HG03175 (cell line): ENCODE data around the gene ATP6V1D.
A peak's percentile ranks its signal among the peaks of the same experiment; 100 is the strongest.
"Not testable (repeated sequence)": the region's sequence is repeated elsewhere in the genome, so short reads cannot be mapped to it uniquely, and the experiment has no call there.

Source experiments
- ATAC-seq: cut with Tn5 transposase; IDR thresholded peaks from one replicate; pipeline ENCODE4 v1.9.1; 2021; ENCODE audit warnings: mild to moderate bottlenecking, moderate library complexity; ENCODE audit not compliant: unreplicated experiment

Gene ATP6V1D

DNA sequence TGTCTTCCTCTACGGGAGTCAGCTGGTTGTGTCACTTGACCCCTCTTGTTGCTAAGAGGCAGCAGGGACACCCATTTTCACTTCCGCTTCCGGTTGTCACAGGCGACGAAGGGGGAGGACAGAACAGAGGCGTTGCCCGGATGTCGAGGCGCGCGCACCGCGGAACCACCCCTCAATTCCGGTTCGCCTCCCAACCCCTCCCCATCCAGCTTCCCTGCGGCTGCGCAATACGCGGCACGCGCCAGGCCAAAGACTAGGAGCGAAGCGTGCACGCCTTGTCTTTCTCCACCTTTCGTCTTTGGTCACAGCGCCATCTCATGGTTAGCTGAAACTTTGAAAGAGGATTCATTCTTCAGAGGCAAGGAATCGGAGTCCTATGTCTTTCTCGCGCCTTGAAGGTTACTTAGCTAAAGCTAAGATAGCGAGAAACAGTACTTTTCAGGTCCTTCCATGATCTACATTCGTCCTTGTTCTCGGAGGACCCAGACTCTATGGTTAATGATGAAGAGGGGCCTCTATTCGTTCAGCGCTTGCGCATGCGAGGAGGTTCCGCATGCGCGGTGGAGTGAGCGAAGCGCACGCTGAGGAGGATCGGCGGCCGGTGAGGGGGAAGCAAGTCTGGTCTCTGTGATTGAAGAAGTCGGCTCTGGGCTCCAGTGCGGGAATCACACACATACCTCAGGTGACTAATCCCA lies at the start of gene ATP6V1D, which contains the start of gene EIF2S1:
Gene ATP6V1D (minus strand): TSS at position 30 of the 695 bp plus-strand sequence. CDS start 106 bp downstream, outside the sequence.
Gene EIF2S1 (plus strand): TSS at position 554 of the 695 bp plus-strand sequence. CDS start 4,440 bp downstream, outside the sequence.
- ATAC-seq = peak; percentile 90

DNA sequence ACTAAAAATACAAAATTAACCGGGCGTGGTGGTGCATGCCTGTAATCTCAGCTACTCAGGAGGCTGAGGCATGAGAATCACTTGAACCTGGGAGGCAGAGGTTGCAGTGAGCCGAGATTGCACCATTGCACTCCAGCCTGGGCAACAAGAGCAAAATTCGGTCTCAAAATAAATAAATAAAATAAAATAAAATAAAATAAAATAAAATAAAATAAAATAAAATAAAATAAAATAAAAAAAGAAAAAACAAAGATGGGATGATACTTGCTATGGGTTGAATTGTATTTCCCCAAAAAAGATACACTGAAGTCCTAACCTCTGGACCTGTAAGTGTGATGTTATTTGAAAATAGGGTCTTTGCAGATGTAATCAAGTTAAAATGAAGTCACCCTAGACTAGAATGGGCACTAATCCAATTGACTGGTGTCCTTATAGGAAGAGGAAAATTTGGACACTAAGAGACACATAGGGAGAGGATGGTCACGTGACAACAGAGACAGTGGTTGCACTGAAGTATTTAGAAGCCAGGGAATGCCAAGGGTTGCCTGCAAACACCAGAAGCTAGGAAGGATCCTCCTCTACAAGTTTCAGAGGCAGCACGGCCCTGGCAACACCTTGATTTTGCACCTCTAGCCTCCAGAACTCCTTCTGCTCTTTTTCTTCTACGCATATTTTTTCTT lies 48.7 kb upstream of the ATP6V1D start:
- not testable (repeated sequence) for ATAC-seq

DNA sequence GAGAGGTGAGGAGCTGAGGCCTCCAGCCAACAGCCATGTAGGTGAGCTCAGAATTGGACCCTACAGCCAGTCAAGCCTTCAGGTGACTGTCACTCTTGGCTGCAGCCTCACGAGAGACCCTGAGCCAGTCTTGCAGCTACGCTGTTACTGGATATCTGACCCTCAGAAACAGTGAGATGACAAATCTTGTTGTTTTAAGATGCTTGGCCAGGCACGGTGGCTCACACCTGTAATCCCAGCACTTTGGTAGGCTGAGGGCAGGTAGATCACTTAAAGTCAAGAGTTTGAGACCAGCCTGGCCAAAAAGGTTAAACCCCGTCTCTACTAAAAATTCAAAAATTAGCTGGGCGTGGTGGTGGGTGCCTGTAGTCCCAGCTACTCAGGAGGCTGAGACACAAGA lies 46.2 kb upstream of the ATP6V1D start:
- no peak for ATAC-seq

DNA sequence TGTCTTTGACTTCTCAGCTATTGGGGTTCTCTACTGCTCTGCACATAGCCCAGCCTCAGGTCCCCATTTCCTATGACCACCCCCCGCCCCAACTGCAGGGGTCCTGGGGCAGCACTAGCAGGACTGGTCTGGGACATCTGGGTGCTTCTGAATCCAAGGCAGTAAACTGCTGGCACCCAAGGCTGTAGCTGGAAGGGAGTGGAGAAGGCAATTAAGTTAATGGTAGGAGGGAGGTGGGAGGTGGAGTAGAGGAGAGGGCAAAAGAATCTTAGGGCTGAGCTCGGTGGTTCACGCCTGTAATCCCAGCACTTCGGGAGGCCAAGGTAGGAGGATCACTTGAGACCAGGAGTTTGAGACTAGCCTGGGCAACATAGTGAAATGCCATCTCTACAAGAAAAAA lies 40.8 kb upstream of the ATP6V1D start:
- no peak for ATAC-seq

DNA sequence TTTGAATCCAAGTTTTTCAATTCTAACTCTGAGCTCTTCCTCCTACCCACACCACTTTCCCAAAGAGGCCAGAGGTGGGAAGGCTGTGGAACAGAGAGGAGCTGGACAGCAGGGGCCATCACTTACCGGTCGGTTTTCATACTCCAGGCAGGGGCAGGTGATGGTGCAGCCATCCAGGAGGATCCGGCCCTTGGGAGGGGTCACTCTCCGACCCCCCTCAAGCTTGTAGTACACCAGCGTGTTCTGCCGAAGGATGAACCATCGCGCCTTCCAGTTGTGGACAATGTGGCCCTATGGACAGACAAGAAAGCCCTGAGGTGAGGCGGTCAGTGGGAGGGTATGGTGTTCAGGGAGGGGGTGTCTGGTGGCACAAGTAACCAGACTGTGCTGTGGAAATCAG lies 37.9 kb upstream of the ATP6V1D start:
- ATAC-seq = no peak

DNA sequence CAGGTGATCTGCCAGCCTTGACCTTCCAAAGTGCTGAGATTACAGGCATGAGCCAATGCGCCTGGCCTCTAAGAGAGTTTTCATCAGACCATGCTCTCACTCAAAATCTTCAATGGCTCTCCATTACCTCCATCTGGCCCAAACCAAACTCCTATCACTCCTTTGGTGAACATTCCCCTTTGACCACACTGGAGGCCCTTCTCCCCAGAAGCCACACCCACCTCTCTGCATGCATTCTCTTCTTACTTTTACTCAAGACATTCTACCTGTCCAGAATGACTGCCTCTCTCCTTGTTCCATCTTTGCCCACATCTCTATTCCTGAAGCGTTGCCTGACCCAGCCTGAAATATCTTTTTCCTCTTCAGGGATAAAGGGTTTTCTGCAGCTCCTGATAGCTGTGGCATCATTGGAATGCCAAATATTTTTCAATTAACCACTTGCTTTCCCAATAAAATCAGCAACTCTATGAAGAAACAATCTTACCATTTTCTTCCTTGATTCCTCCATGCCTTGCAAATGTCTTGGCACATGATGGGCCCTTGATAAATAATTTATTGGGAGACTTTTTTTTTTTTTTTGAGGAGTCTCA lies 36.9 kb upstream of the ATP6V1D start:
- ATAC-seq = no peak

DNA sequence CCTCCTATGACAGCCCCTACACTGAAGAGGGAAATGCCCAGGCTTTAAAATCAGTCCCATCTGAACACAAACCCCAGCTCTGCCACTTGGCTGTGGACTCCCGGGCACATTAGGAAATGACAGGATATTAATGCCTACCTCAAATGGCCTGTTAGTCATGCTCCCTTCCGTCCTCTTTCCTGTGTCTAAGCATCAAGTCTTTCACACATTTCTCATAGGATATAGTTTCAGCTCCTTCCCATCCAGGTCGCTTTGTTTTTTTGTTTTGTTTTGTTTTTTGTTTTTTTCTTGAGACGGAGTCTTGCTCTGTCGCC lies 36.2 kb upstream of the ATP6V1D start:
- no peak for ATAC-seq

DNA sequence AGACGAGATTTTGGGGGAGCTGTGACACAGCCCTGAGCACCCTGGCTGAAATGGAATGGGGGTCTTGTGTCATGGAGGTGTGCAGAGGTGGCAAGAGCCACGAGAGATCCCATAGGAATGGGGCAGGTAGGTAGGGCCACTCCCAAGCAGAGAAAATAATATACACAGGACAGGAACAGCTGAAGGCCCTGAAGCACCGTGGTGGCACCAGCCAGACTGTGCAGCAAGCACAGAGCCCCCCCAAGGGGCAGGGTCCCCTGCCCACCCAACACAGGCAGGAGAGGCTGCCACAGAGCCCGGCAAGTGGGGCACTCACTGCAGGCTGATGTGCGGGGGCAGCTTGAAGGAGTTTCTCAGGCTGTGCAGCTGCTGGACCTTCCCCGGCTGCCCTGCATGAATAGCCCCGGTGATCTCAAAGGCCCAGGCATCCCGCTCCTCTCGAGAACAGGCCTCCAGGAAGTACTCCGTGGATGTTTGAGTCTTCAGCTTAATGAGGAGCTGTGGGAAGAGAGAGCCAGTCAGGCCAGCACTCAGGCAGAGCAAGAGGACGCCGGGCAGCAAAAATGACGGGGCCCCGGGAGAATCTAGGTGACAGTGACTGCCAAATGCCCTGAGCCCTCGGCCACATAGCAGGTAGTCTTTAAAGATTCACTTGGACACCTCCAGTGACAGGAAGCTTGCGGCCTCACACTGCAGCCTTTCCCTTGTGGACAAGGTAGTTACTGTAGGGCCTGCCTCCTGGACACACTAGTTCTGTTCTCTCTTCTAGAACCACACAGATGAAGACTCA lies 35.7 kb upstream of the ATP6V1D start:
- ATAC-seq = no peak

DNA sequence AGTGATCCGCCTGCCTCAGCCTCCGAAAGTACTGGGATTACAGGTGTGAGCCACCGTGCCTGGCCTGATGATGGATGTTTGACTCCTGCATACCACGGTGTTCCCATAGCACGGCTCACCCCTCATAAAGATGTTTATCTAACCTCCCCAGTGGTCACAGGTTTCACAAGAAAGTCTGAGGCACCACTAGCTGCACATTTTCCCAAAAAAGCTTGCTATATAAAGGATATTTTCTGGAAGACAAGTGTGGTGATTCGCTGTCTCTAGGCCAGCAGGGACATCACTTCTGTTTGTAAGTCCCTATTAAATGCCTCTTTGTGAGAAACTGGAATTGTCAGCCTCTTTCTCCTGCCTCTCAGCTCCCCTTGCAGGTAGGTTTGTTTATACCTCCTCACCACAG lies 34.1 kb upstream of the ATP6V1D start:
- no peak for ATAC-seq

DNA sequence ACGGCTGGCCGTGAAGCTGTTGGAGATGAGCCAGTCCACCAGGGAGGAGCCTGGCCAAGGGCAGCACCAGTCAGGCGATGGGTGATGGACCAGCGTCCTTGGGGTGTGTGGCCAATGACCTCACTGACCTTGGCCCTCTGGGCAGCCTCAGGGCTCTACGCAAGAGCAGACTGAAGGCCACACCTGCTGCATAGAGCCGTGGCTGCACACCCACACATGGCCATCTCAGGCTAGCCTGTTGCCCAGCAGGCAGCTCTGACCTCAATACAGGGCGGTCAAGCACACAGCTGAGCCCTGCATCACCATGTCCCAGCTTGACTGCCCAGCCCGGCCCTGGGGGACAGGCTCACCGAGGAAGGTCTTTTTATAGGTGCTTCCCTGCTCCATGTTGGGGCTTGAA lies 33.2 kb upstream of the ATP6V1D start:
- ATAC-seq = no peak

DNA sequence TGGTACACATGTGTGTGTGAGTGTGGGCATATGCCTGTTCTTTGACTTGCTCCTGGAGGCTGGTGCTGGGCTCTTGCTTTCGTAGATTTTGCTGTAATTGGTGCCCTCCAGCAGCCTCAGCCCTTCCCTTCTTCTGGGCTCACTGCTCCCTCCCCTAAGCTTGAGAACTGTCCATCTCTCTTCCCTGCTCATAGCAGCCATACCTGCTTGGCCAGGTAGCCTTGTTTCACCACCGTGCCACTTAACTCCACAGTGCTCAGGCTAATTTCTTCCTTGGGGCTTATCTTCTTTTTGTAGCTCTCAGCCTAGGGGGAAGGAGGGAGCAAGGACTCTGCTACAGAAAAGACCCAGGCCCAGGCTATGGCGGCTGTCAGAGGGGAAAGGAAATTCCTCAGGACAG lies 32.5 kb upstream of the ATP6V1D start:
- no peak for ATAC-seq

DNA sequence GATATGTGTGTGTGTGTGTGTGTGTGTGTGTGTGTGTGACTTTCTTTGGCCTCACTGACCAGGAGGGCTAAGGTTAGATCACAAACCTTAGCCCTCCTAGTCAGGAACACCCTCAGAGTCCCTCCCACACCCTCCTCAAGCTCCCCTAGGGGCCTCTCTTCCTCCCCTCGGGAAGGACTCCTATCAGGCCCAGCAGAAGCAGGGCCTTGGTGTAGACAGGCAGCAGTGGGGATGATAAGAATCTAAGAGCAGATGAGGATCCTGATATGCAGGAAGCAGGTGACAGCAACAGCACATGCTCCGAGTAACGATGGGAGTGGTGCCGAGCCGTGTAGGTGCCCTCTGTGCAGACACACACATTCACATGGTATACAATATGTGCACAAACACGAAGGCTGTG lies 31.7 kb upstream of the ATP6V1D start:
- ATAC-seq = no peak

DNA sequence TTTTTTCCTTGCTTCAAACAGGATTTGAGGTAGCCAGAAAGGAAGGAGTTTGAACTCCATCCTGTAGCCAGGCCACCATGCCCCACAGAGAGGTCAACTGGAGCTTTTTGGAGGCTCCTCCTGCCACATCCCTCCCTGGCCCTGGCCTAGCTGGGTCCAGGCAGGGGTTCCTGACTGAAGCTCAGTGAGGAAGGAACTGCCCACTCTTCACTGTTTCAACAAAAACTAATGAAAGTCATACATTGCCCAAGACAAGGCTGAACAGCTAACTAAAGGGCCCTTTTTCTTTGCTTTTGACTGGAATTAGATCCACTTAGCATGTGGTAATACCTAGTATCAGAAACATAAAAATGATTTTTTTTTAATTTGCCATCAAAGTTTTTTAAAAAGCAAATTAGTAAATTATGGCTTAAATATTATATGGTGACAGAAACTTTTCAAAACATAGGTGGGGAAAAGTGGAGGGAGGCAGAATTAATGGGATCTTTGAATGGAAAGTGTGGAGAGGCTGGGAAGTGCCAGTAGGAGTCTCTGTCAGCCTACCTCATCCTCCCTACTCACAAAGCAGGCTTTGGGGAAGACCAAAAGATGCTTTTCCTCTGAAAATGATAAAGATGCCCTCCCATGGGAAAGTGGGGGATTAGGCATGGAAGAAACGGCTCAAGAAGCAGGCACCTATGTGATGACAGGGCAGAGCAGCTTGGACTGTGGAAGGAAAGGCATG lies 30.4 kb upstream of the ATP6V1D start:
- ATAC-seq = no peak

DNA sequence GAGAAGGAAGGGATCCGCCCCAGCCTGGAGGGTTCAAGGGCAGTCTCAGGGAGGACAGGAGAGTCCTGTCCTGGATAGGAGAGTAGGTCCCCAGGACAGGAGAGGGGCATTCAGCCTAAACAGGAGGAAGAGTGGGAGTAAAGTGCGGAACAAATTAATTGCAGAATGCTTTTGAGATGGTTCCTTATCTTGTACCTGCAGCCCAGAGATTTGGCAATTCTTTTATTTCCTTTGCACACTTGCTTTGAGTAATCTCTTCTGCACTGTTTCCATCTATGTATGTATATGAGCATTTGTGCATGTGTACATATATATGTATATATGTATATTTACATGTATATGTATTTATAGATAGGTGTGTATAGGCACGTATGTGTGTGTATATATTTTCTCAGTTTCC lies 29.7 kb upstream of the ATP6V1D start:
- ATAC-seq = no peak

DNA sequence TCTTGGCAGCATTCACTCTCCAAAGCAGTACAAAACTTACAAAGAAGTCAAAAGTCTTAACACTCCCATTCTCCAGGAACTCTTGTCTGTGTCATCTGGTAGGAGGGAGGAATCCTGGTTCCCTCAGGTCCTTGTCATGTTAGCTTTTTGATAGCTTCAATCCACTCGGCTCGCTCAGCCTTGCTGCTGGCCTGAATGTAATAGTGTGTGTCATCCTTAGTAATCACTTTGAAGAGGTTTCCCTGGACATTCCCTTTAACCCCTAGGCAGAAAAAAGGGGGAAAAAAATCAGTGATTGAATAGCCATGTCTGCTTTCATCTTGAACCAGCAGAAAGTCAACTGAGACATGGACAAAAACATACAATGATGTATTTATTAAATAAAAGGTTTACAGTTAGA lies 27.6 kb upstream of the ATP6V1D start:
- ATAC-seq = no peak

DNA sequence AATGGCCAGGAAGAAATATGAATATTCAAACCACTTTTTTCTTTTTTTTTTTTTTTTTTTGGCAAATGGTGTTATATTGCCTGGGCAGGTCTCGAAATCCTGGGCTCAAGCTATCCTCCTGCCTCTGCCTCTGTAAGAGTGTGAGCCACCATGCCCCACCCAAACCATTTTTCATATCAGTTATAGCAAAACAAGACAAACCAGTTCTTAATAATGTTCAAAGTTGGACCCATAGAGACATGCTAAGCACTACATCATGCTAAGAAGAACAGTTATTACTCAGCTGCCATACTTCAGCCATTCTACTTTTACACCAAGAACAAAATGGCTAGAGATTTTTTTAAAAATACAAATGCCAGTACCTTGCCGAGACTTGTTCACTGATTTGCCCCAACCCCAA lies 26.0 kb upstream of the ATP6V1D start:
- ATAC-seq = no peak

DNA sequence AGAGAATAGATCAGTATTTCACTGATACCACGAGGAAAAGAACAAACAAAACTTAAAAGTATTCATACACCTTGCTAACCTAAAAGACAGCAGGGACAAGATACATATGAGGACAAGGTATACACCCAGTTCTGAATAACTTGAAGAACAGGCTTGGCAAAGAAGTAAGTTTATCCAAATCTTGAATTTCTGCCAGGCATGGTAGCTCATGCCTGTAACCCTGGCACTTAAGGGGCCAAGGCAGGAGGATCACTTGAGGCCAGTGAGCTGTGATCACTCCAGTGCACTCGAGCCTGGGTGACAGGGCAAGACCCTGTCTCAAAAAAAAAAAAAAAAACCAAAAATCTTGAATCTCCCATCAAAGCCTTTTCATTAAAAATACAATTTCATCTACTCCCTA lies 25.5 kb upstream of the ATP6V1D start:
- no peak for ATAC-seq

DNA sequence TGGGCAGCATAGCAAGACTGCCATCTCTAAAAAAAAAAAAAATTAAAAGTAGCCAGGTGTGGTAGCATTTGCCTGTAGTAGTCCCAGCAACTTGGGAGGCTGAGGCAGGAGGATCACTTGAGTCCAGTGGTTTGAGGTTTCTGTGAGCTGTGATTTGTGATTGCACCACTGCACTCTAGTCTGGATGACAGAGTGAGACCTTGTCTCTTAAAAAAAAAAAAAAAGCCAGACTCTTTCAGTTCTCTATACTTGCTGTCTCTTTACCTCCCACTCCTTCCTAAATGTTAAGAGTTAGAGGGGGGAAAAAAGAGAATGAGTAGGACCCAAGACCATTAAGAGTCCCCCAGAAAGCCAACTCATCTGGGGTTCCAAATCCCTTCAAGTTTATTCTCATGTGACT lies 18.3 kb upstream of the ATP6V1D start:
- ATAC-seq = no peak

DNA sequence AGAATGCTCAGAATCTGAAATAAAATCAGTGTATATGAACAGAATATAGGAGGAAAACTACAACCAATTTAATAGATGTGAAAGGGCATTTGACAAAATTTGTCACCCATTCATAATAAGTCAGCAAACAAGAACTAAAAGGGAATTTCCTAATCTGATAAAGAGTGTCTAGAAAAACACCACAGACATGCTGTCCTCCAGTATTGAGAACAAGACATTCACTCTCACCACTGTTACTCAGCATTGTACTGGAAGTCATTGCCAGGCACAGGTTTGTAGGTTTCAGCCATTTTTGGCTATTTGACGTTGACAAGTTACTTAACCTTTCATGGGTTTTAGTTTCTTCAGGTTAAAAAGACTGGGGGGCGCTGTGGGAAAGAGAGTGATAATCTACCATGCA lies 13.7 kb upstream of the ATP6V1D start:
- ATAC-seq = no peak

DNA sequence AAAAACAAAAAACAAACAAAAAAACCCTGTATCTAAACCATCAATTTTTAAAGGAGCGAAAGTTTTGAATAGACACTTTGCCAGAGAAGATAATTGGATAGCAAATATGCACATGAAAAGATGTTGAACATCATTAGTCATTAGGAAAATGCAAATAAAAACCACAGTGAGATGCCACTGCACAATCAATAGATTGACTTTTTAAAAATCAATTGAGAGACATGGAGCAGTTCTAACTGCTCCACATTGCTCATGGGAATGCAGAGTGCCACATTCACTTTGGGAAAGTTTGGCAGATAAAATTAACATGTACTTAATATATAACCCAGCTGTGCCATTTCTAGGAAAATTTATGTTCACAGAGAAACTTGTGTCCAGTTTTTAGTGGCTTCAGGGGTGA lies 13.2 kb upstream of the ATP6V1D start:
- no peak for ATAC-seq
